Fibroblast of gingiva (primary cell): ENCODE results near the gene CFAP97.
"Not testable (repeated sequence)": the region's sequence is repeated elsewhere in the genome, so short reads cannot be mapped to it uniquely, and the experiment has no call there.

ENCODE experiments used
- DNase-seq: peaks from one replicate; pipeline ENCODE4 v3.0.0-alpha.2; 2011; ENCODE audit warnings: low read depth

CFAP97 gene

DNA sequence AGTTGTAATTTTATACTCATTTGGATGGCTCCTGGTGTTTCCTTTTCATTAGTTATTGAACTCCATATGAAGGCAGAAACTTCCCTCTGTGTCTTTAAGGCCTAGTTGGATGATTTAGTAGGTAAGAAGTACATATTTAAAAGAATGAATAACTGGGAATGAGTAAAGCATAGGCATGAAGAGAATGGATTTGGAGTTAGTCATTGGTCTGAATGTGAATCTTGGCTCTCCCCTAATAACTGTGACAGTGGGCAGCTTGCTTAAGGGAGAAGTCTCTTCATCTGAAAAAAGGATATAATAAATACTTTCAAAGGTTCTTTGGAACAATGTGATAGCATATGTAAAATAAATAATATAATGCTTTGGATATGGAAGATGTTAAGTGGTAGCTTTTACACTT, 18.8 kb upstream of the CFAP97 start:
- peak; percentile 32 for DNase-seq

DNA sequence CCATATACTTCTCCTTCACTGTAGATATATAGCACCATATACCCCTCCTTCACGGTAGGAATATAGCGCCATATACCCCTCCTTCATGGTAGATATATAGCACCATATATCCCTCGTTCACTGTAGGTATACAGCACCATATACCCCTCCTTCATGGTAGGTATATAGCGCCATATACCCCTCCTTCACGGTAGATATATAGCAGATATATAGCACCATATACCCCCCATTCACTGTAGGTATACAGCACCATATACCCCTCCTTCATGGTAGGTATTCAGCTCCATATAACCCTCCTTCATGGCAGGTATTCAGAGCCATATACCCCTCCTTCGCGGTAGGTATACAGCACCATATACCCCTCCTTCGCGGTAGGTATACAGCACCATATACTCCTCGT, 18.1 kb upstream of the CFAP97 start:
- DNase-seq = no peak

DNA sequence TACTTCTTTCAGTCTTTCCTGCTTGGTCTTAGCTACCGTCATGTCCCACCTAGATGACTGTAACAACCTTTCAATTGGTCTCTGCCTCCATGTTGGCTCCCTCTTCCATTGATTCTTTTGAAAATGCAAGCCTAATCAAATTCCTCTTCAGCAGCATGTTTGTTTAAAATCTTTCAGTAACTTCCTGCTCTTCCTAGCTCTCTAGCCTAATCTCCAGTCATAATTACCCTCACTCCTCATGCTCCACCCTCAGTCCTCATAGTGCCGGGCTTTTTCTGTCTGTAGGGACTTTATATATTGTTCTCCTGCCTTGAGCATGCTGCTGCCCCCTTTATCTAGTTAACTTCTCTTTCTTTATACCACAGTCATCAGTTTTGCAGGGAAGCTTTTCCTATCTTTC, 17.7 kb upstream of the CFAP97 start:
- DNase-seq = no peak

DNA sequence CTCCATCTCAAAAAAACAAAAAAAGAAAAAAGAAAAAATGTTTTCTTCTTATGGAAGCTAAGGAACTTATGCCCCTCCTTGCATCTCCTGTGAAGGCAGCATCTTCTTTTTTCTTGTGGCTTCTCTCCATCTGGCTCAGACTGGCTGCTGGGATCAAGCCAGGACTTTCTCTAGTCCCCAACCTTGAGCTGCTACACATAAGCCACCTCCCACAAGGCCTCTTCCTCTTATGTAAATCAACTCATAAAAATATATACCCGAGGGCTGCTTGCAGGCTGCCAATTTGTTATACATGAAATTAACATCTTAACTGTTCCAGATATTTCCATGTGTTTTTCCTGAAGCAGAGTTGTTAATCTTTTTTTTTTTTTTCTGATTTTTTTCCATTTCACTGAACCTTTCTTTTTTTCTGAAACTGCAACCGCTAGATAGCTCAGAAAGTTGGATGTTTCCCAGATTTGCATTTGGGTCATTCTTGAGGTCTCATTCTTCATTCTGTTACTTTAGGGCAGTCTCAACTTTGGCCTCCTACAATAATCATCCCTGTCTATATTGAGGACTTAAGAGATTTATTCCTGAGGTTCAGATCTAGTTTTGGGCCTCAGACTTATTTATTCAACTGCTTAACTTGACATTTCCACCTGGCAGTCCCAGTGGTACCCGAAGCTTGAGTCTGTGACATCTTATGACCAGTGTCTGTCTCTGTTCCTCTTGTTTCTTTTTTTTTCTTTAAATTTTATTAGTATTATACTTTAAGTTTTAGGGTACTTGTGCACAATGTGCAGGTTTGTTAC, 15.9 kb upstream of the CFAP97 start:
- DNase-seq = peak; percentile 69

DNA sequence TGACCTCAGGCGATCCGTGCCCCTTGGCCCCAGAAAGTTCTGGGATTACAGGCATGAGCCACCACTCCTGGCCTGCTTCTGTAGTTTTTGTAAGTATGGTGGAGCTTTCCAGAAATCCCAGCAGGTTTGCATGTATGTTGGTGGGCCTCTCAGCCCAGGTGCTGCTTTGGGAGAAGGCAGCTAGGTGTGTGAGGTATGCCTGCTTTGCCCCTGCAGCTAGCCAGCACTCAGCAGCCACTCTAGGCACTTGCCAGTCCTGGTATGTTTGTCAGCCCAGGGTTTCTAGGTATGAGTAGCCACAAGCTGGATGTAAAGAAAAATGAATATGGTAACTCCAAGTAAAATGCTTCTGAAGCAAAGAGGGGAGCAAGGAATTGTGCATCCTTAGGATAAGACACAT, 14.5 kb upstream of the CFAP97 start:
- no peak for DNase-seq

DNA sequence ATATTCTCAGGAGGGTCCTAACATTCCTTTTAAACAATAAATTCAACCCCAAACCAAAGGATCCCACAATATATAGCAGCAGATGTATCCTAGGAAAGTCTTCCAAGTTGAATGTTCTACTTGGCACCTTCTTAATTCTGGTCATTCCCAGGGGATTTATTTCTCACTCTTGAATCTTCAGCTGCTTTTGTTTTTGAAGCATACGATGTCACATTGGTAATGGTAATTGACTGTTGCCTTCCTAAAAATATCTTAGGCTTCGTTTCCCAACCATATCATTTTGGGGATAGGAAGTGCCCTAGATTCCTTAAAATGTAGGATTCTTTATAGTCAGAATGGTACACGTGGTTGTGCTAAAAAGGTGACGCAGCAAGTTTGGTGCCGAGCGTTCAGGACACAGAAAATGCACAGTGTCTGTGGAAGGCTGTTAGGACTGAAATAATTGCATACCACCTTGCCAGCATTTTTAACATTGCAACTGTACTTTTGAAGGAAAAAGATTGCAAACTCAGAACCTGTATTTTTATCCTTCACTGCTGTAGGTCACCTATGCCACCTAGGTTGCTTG, 13.7 kb upstream of the CFAP97 start:
- DNase-seq = no peak

DNA sequence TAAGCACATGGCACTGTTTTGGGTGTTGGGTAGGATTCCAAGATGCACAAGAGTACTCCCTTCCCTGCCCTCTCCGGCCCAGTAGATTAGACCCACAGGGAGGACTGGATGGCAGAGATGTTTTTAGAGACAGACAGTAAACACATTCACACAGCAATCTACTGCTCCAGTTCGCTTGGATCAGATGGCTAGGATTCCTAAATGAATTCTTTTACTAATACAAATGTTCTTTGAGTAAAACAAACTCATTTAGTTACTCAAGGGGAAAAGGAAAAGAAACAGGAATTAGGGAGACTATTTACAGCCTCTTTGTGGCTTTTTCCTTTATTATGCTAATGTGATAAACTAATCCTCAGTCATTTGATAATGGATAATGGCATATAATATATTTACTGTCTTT, 11.5 kb upstream of the CFAP97 start:
- DNase-seq = peak; percentile 73

DNA sequence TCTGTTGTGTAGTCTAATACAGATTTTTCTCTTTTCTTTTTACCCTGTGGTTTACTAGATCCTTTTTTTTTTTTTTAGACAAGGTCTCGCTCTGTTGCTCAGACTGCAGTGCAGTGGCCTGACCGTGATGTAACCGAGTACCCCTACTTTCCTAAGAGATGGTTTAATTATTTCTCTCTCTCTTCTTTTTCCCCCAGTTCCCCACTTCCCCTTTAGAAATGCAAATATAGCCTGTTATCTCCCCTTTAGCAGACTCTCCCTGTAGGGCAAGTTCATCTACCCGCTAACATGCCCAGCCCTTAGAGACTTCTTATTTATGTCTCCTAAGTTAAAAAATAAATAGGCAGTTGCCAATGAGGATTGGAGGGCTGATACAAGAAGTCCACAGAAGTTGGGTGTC, 10.1 kb upstream of the CFAP97 start:
- DNase-seq = no peak

DNA sequence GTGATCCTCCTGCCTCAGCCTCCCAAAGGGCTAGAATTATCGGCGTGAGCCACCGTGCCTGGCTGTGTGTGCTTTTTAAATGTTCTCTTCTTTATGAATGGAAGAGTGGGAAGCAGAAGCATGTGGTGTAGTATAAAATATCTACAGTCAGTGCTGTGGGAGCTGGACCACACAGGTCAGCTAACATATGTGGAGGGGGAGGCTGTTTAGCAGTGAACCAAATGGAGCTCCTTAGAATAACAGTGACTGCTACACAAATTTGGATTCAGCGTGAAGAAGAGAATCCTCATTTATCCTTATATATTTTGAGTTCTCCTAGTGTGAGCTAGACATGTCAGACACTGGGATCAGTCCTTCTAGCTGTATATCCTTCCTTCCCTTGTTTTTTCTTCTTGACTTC, 8.8 kb upstream of the CFAP97 start:
- DNase-seq = no peak

DNA sequence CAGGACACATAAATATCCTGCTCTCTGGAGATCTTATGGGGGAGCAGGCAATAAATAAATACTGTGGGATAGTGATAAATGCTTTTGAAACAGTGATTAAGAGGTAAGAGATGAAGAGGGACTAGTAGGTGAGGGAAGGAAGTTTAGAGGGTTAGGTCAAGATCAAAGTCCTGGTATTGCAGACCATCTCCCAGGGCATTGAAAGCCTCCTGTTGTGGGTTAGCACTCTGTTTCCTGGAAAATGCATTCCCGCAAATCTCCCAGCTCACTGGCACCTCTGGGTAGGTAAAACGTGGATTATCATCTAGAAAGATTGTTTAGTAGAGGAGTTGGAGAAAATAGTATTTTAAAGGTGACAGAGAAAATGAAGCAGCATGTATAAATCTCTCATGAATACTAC, 7.8 kb upstream of the CFAP97 start:
- no peak for DNase-seq

DNA sequence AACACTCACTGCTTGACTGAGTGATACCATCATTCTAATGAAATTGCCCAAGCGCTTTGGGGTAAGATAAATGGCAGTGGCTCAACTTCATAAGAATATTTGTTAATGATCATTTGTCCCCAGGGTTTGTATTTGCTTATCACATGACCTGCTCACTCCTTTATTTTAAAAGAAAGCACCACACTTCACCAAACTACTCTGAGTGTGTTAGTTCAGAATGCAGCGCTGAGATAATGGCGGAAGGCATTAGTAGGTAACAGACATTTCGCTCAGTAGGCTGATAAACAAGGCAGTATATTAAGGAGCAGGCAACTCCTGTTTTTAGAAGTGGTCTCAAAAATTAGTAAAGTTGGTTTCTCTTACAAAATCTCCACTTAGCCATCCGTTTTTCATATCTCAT, 7.2 kb upstream of the CFAP97 start:
- DNase-seq = no peak

DNA sequence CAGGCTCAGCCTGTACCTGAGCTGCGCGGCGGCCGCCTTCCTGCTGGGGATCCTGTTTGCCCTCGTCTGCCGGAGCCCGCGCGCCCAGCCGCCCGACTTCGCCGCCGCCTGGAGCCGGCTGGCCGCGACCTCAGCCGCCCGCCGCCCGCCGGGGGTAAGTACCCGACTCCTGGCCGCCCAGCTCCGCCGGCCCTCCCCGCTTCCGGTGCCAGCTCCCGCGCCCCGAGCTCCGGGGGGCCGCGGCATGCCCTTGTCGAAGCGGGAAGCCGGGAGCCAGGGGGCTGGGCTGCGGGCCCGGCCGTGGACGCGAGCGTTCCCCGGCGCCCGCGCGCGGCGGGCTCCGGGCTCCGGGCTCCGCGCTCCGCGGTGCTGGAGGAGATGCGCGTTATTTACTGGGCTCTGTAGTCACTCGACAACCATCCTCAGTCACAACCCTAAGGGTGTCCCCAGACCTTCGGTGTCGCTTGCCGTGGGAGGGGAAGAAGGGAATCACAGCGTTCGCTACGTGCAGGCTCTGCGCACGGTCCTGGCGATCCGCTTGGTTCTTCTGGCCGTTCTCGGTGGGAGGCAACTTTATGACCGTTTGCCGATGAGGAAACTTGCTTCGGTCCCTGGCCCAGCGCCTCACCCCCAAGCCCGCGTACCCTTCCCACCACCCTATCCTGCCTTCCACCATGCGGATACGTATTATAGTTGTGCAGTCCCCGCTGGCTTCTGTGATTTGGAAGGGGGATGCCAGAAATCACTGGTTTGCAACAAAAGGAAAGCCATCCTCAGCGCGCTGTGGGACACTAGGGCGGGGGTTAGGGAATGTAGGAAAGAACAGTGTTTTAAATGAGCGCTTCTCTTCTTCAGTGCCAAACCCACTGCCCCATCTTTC, 6.5 kb upstream of the CFAP97 start:
- peak; percentile 64 for DNase-seq

DNA sequence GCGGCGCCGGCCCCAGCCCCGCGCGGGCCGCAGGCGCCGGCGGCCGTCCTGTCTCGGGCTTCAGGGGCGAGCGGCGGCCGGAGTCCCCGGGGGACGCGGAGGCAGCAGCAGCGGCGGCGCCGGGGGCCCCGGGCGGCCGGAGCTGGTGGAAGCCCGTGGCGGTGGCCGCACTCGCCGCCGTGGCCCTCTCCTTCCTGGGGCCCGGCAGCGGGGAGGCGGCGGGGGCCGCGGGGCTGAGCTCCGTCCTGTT, 6.0 kb upstream of the CFAP97 start:
- not testable (repeated sequence) for DNase-seq

DNA sequence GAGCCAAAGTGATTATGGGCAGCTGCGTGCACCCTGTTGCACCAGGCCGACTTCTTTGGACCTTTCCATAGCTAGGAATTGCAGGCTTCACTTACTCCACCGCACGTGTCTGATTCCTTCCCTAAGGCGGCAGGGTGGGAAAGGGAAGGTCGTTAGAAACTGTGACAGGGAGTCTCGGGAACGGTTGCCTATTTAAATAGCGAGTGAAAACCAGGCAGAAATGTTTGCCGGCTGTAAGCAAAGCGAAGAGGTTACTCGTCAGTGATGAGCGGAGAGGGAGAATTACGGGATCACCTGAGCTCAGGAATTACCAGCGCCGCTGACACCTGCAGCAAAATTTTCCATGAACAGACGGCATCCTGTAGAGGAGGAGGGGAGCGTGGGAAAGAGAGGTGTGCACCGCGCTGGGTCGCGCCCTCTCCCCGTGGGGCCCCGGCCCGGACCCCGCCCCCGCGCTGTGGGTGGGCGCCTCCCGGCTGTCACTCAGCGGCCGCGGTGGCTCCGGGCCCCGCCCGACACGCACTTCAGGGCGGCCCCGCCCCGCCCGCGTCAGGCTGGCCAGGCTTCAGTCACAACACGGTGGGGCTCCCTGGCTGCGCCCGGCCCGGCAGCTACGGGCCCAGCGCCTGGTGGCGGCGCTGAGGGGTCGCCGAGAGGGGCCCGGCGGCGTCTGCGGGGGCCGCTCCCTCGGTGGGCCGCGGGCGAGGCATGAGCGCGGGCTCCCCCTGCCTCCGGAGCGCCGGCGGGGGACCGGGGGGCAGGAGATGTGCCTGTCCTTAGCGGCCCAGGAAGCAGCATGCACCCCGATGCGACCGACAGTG, 5.4 kb upstream of the CFAP97 start, which contains the start of gene SNX25:
TSS of gene SNX25 (plus strand) at position 568 of the 821 bp plus-strand sequence. CDS start at position 797, 229 bp downstream.
- peak; percentile 73 for DNase-seq

DNA sequence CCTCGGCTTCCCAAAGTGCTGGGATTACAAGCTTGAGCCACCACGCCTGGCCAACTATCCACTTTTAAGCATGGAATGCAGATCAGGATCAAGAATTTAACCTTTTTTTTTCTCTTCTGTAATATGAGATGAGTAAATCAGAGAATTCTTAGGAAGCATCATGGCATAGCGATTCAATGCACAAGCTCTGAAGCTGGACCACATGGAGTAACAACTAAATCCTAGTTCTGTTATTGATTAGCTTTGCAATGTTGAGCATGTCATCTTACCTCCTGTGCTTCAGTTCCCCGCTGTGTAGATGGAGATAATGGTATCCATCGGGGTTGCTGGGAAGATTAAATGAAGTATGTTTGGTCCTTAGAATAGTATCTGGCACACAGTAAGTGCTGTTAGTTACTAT, 3.7 kb upstream of the CFAP97 start:
- DNase-seq = no peak

DNA sequence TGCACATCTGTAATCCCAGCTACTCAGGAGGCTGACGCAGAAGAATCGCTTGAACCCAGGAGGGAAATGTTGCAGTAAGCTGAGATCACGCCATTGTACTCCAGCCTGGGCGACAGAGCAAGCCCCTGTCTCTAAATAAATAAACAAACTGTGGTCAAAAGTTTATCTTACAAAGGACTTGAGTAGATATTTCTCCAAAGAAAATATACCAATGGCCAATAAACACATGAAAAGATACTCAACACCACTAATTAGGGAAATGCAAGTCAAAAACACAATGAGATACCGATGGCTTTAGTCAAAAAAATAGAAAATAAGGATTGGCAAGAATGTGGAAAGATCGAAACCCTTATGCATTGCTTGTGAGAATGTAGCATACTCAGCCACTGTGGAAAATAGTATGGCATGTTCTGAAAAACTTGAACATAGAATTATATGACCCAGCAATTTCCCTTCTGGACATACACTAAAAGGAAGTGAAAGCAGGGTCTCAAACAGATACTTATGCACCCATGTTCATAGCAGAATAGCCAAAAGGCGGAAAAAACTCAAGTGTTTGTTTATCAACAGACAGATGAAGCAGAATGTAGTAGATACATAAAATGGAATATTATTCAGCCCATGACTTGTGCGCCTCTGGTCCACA, 2.0 kb upstream of the CFAP97 start:
- no peak for DNase-seq

DNA sequence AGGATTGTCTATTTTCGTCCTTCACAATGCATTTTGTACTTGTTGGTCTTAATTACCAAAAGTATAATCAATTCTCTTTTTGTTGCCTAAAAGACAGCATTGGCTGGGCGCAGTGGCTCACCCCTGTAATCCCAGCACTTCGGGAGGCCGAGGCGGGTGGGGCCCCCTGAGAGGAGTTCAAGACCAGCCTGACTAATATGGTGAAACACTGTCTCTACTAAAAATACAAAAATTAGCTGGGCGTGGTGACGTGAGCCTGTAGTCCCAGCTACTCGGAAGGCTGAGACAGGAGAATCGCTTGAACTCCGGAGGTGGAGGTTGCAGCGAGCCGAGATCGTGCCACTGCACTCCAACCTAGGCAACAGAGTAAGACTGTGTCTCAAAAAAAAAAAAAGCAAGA, 1.3 kb upstream of the CFAP97 start:
- not testable (repeated sequence) for DNase-seq

DNA sequence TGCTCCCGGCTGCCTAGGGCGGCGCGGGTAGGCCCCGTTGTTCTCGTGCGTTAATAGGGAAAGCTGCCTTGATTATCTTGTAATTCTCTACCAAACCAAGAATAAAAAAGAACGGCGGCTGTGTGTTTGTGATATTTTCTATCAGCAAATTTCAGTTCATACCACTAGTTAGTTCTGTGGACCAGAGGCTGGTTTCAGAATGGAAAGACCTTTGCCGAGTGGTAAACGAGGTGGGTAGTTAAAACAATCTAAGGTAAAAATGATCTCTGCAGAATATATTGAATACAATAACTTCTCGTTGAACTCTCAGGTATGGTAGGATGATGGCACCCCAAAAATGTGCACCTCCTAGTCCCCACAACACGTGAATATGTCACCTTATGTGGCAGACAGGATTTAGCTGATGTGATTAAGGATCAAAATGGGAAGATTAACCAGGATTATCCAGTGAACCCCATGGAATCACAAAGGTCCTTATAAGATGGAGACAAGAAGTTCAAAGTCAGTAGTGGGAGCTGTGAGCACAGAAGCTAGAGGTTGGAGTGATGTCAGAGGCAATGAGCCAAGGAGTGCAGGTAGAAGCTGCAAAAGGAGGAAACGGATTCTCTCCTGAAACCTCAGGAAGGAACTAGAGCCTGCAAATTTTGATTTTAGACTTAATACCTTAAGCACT, 574 bp upstream of the CFAP97 start:
- DNase-seq = no peak

DNA sequence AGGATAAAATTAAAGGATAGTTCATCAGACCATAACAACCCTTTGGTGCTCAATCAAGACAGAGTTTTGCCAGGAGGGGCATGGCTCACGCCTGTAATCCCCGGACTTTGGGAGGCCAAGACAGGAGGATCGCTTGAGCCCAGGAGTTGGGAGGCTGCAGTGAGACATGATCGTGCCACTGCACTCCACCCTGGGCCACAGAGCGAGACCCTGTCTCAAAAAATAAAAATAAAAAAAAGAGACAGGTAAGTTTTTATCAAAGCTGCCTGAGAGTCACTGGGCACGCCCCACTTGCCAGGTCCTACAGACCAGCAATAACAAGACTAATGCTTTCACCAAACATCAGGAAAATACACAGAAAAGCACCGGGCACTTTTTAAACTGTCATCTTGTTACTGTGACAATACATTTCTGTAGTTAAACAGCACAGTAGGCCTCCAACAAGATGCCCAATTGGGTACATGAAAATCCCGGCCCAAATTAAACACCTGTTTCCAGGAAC, 765 bp downstream of the CFAP97 start:
- DNase-seq = no peak

DNA sequence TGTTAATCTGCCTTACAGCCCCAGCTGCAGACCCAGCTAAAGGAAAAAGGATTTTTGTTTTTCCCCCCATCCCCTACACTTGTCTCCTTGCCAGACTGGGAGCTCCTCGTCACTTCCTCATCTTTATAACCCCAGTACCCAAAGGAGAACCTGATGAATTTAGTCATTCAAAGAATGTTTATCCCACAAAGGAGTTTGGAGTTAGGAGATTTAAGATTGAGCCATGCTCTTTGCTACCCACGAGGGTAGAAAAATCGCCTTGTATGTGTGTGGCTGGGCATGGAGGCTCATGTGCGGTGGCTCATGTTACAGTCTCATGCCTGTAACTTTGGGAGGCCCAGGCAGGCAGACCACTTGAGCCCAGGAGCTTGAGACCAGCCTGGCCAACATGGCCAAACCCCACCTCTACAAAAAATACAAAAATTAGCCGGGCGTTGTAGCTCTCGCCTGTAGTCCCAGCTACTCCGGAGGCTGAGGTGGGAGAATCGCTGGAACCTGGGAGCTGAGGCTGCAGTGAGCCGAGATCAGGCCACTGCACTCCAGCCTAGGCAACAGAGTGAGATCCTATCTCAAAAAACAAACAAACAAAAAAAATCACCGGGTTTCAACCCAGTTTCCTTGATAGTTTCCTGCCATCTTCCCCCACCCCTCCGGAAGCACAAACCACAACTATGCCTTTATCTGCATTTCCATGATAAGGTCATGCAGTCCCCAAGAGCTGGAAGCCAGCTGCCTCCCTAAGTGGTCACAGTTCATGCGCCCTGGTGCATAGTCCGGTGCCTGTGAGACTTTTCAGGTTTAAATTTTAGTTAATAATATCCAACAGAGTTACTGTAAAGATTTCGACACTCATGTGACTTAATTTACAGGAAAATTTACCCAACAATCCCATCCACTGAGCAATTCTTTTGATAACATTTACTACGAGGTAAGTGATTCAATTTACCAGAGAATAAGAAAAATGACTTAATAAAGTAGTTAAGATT, 1.5 kb downstream of the CFAP97 start:
- DNase-seq = peak; percentile 26
